Nasal cavity respiratory epithelium epithelial cell of viscerocranial mucosa (primary cell): ENCODE data around the gene MTF1. TPM values are rescaled to one million over a fixed set of nuclear protein-coding genes. Genes with fewer than 3 reads are reported as not detected.

Experiments
- total RNA-seq: library from RNA; depleted of rRNA; stranded (reverse); fragments of >200 nt; gene quantifications from 2 replicates; pipeline ENCODE4 v1.2.3, GENCODE V29; 2014

Gene MTF1
- 7.2 and 13.0 TPM in 2 replicates for total RNA-seq

GRCh38 chr1:37859507-37860345, at the start of gene MTF1:
Gene MTF1 (minus strand): TSS chr1:37859592. CDS start chr1:37857658, 1,934 bp downstream.

GRCh38 chr1:37807555-37808368, 51.6 kb downstream of the MTF1 start, which contains the start of the genes C1orf122 and YRDC:
Gene C1orf122 (plus strand): TSS chr1:37807790. CDS start chr1:37808405, 615 bp downstream.
Gene YRDC (minus strand): TSS chr1:37808208. CDS start chr1:37808180, 28 bp downstream.

GRCh38 chr1:37793773-37794371, 65.5 kb downstream of the MTF1 start, which contains the start of gene MANEAL:
Gene MANEAL (plus strand): TSS chr1:37793847. CDS start chr1:37794183, 336 bp downstream.

GRCh38 chr1:37764888-37765441, 94.4 kb downstream of the MTF1 start, which contains the start of gene EPHA10:
Gene EPHA10 (minus strand): TSS chr1:37765120. CDS start chr1:37765066, 54 bp downstream.

Other genes starting within 250 kb of the MTF1 start
- not detected in 2 replicates for gene RSPO1, start 224.7 kb downstream of the MTF1 start, total RNA-seq
- gene CDCA8, start 167.1 kb downstream of the MTF1 start, total RNA-seq = 0.43 and 0.68 TPM in 2 replicates
- 0.14 TPM in 1 of 2 replicates, not detected in the other for gene EPHA10, start 94.5 kb downstream of the MTF1 start, total RNA-seq
- 0.68 and 1.6 TPM in 2 replicates for gene MANEAL, start 65.7 kb downstream of the MTF1 start, total RNA-seq
- gene C1orf122, start 51.8 kb downstream of the MTF1 start, total RNA-seq = 18.6 and 21.2 TPM in 2 replicates
- gene YRDC, start 51.4 kb downstream of the MTF1 start, total RNA-seq = 41.5 and 60.8 TPM in 2 replicates
- gene INPP5B, start 87.5 kb upstream of the MTF1 start, total RNA-seq = 7.2 and 13.7 TPM in 2 replicates
- gene SF3A3, start 130.4 kb upstream of the MTF1 start, total RNA-seq = 90.6 and 99.9 TPM in 2 replicates
- 6.2 and 13.2 TPM in 2 replicates for gene FHL3, start 145.9 kb upstream of the MTF1 start, total RNA-seq
- 26.7 and 28.7 TPM in 2 replicates for gene UTP11, start 153.1 kb upstream of the MTF1 start, total RNA-seq
- under 0.01 and 0.43 TPM in 2 replicates for gene POU3F1, start 187.2 kb upstream of the MTF1 start, total RNA-seq